Thyroid gland (tissue), 4 donors: ENCODE results near the gene GAREM1.

Source experiments
- POLR2A ChIP-seq, 2 donors: fragments of 450-650 bp; IDR thresholded peaks; one replicate each; pipeline ENCODE4 v1.6.1; 2017; ENCODE audit warnings: antibody characterized with exemption in 2 of 2, mild to moderate bottlenecking in 2 of 2, moderate library complexity in 1 of 2
- TF ChIP-seq, protein P1 (sequence below), 6 experiments: fragments of 200-600 bp in 3 of 6; fragments of 450-650 bp in 3 of 6; sonication (generic) in 3 of 6; IDR thresholded peaks; one replicate each; pipeline ENCODE4 v1.5.1; 2016 to 2019; ENCODE audit warnings: antibody characterized with exemption in 6 of 6, mild to moderate bottlenecking in 2 of 6, inconsistent platforms in 1 of 6, moderate library complexity in 1 of 6

DNA sequence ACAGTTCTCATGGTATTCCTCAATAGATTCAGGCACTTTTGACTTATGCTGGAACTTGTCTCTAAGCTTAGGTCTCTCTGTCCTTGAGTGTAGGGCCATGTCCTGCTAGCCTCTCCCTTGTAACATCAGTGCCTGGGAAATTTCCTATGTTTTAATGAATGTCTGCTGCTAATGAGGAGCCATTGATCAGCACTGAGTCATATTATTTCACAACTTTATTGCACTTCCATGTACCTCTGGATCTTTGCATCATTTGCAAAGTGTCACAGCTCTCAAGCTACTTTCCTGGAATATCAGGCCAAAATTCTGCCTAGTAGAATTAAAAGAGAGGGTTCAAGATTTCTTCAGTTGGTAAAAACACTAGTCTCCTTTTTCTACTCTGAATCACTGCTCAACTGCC lies 102.5 kb downstream of the GAREM1 start:
- TF ChIP-seq, protein P1, sequence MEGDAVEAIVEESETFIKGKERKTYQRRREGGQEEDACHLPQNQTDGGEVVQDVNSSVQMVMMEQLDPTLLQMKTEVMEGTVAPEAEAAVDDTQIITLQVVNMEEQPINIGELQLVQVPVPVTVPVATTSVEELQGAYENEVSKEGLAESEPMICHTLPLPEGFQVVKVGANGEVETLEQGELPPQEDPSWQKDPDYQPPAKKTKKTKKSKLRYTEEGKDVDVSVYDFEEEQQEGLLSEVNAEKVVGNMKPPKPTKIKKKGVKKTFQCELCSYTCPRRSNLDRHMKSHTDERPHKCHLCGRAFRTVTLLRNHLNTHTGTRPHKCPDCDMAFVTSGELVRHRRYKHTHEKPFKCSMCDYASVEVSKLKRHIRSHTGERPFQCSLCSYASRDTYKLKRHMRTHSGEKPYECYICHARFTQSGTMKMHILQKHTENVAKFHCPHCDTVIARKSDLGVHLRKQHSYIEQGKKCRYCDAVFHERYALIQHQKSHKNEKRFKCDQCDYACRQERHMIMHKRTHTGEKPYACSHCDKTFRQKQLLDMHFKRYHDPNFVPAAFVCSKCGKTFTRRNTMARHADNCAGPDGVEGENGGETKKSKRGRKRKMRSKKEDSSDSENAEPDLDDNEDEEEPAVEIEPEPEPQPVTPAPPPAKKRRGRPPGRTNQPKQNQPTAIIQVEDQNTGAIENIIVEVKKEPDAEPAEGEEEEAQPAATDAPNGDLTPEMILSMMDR (IDR thresholded peaks at IDR 0.05), result no peak
- no peak for TF ChIP-seq POLR2A (IDR thresholded peaks at IDR 0.05)
